GM12878 (cell line): Measurements from ENCODE around the gene SLC6A9. TPM values are rescaled to one million over a fixed set of nuclear protein-coding genes. Genes with fewer than 3 reads are reported as not detected.

Experiments
- ATAC-seq: fragments of 200-7000 bp; cut with Tn5 transposase; 3 replicates; pipeline ENCODE4 v1.9.1; 2020; ENCODE audit warnings: mild to moderate bottlenecking, moderate library complexity
- BruUV-seq: library from RNA; stranded (reverse); fragments of 400-500 nt; replicated peaks from 2 replicates; lab custom pipeline; 2021; lab: Mats Ljungman, UMichigan
- CTCF ChIA-PET: fragments of 300-600 bp; sonication (Branson Sonifier 250); formaldehyde crosslinking; extraction: SDS; loops from one replicate; lab custom pipeline; 2021; ENCODE audit warnings: inconsistent platforms; lab: Yijun Ruan, JAX
- POLR2A ChIA-PET: fragments of 350-600 bp; formaldehyde crosslinking; extraction: SDS; loops from one replicate; lab custom pipeline; 2021; ENCODE audit warnings: inconsistent platforms; lab: Charles Lee
- RAD21 ChIA-PET: fragments of 300-600 bp; sonication (Branson Sonifier 250); formaldehyde crosslinking; loops from one replicate; lab custom pipeline; 2023; ENCODE audit warnings: antibody characterized with exemption; ENCODE audit not compliant: unreplicated experiment; lab: Charles Lee
- SMC1A ChIA-PET: fragments of 300-600 bp; sonication (Branson Sonifier 250); formaldehyde crosslinking; loops from one replicate; lab custom pipeline; 2023; ENCODE audit not compliant: unreplicated experiment, uncharacterized antibody; lab: Charles Lee
- DNase-seq: peaks from one replicate; pipeline ENCODE4 v3.0.0-alpha.2; 2011; ENCODE audit warnings: low read depth, low spot score
- FAIRE-seq: peaks from 3 replicates; lab custom pipeline; 2011; peaks lifted over from hg19 to GRCh38; lab: Jason Lieb, UNC
- H2AFZ ChIP-seq: 2 replicates; pipeline ENCODE4 v1.6.0; 2011; ENCODE audit warnings: low read depth, low read length, control low read depth; ENCODE audit not compliant: control insufficient read depth
- H3K27ac ChIP-seq: 2 replicates; pipeline ENCODE4 v1.5.1; 2011; ENCODE audit warnings: control low read depth; ENCODE audit not compliant: control insufficient read depth, insufficient read depth
- H3K27me3 ChIP-seq, 2 experiments: replicated peaks in 1 of 2; 2 replicates each; pipeline versions ENCODE4 v1.6.0 to v1.6.1; 2011; ENCODE audit warnings: low read length in 1 of 2; ENCODE audit not compliant: control insufficient read depth in 2 of 2, insufficient read depth in 2 of 2
- H3K36me3 ChIP-seq, 2 experiments: 2 replicates each; pipeline ENCODE4 v1.5.1; 2011; ENCODE audit warnings: low read length in 1 of 2; ENCODE audit not compliant: control insufficient read depth in 2 of 2, insufficient read depth in 2 of 2
- H3K4me1 ChIP-seq: 2 replicates; pipeline ENCODE4 v1.6.1; 2011; ENCODE audit warnings: mild to moderate bottlenecking, low read length, moderate library complexity, mixed read lengths; ENCODE audit not compliant: control insufficient read depth, insufficient read depth
- H3K4me2 ChIP-seq: 2 replicates; pipeline ENCODE4 v1.6.0; 2011; ENCODE audit warnings: control low read depth; ENCODE audit not compliant: control insufficient read depth, insufficient read depth
- H3K4me3 ChIP-seq: fragments of 200-600 bp; sonication (generic); 2 replicates; pipeline ENCODE4 v1.5.1; 2016
- H3K79me2 ChIP-seq: 2 replicates; pipeline ENCODE4 v1.6.0; 2011; ENCODE audit warnings: low read length; ENCODE audit not compliant: control insufficient read depth, insufficient read depth
- H3K9ac ChIP-seq: 2 replicates; pipeline ENCODE4 v1.8.0; 2011; ENCODE audit warnings: low read length, control low read depth, mixed read lengths; ENCODE audit not compliant: control insufficient read depth, insufficient read depth
- H3K9me3 ChIP-seq: replicated peaks from 3 replicates; pipeline ENCODE4 v1.5.1; 2011; ENCODE audit warnings: mild to moderate bottlenecking, low read length; ENCODE audit not compliant: control insufficient read depth, insufficient read depth
- H4K20me1 ChIP-seq: 2 replicates; pipeline ENCODE4 v1.6.0; 2011; ENCODE audit not compliant: control insufficient read depth, insufficient read depth
- CBFB ChIP-seq: IDR thresholded peaks from 2 replicates; pipeline ENCODE4 v1.6.1; 2016; ENCODE audit warnings: antibody characterized with exemption, low read depth
- HDGF ChIP-seq: fragments of 450-650 bp; IDR thresholded peaks from 2 replicates; pipeline ENCODE4 v1.6.1; 2016; ENCODE audit warnings: antibody characterized with exemption
- IRF4 ChIP-seq: IDR thresholded peaks from 2 replicates; pipeline ENCODE4 v1.6.1; 2011; ENCODE audit warnings: low read depth, low read length
- JUNB ChIP-seq: IDR thresholded peaks from 2 replicates; pipeline ENCODE4 v1.6.1; 2016; ENCODE audit warnings: antibody characterized with exemption, mild to moderate bottlenecking
- JUND ChIP-seq: IDR thresholded peaks from 2 replicates; pipeline ENCODE4 v1.6.1; 2012; ENCODE audit warnings: low read depth, mild to moderate bottlenecking, low read length, improper control_type of control experiment, moderate library complexity
- KLF5 ChIP-seq: fragments of 450-650 bp; IDR thresholded peaks from 2 replicates; pipeline ENCODE4 v1.6.1; 2014; ENCODE audit warnings: mild to moderate bottlenecking; ENCODE audit not compliant: partially characterized antibody
- NR2C2 ChIP-seq: IDR thresholded peaks from 2 replicates; pipeline ENCODE4 v1.6.1; 2011; ENCODE audit warnings: borderline replicate concordance, low read depth; ENCODE audit not compliant: control insufficient read depth, insufficient read length
- NRF1 ChIP-seq: conservative IDR thresholded peaks from 2 replicates; pipeline ENCODE4 v1.6.1; 2011; ENCODE audit warnings: mild to moderate bottlenecking, low read depth, low read length, improper control_type of control experiment
- PAX8 ChIP-seq: fragments of 450-650 bp; IDR thresholded peaks from 2 replicates; pipeline ENCODE4 v1.6.1; 2017; ENCODE audit warnings: mild to moderate bottlenecking, moderate library complexity
- POLR2AphosphoS2 ChIP-seq: IDR thresholded peaks from 2 replicates; pipeline ENCODE4 v1.6.1; 2011; ENCODE audit warnings: low read depth, mild to moderate bottlenecking, low read length, improper control_type of control experiment, moderate library complexity
- RAD21 ChIP-seq: IDR thresholded peaks from 2 replicates; pipeline ENCODE4 v1.6.1; 2011; ENCODE audit warnings: mild to moderate bottlenecking, low read depth, low read length, moderate library complexity; ENCODE audit not compliant: insufficient read depth
- RBBP5 ChIP-seq: fragments of 200-600 bp; sonication (generic); conservative IDR thresholded peaks from 2 replicates; pipeline ENCODE4 v1.6.1; 2016
- RELA ChIP-seq: fragments of 450-650 bp; IDR thresholded peaks from 2 replicates; pipeline ENCODE4 v1.8.0; 2014; ENCODE audit warnings: borderline replicate concordance; ENCODE audit not compliant: partially characterized antibody
- RUNX3 ChIP-seq: IDR thresholded peaks from 2 replicates; pipeline ENCODE4 v1.6.1; 2012; ENCODE audit warnings: low read length, inconsistent platforms
- TBL1XR1 ChIP-seq: IDR thresholded peaks from 2 replicates; pipeline ENCODE4 v1.6.1; 2012; ENCODE audit warnings: low read depth, low read length, improper control_type of control experiment
- ZNF217 ChIP-seq: fragments of 450-650 bp; IDR thresholded peaks from 2 replicates; pipeline ENCODE4 v1.6.1; 2017; ENCODE audit warnings: antibody characterized with exemption, mild to moderate bottlenecking
- WGBS: methylation state at CpG from one replicate; pipeline ENCODE4 v1.1.6; 2016; ENCODE audit warnings: low lambda C conversion rate; ENCODE audit not compliant: insufficient replicate concordance, insufficient coverage; ENCODE audit errors: missing lambda C conversion rate; 5-methylcytosine and 5-hydroxymethylcytosine counted together
- in situ Hi-C: fragments of 300-500 bp; cut with MboI; formaldehyde crosslinking; loops from 9 replicates; pipeline ENCODE4 v1.14.3; 2018; ENCODE audit warnings: mixed read lengths
- intact Hi-C: fragments of 100-400 bp; cut with micrococcal nuclease; formaldehyde crosslinking; loops from one replicate; pipeline ENCODE4 v1.14.2; 2022; ENCODE audit not compliant: unreplicated experiment
- polyA plus RNA-seq, 11 experiments: library from polyadenylated mRNA; depleted of rRNA in 4 of 11; unstranded in 6 of 11; stranded (reverse) in 5 of 11; fragments of >200 nt; fragmentation: Nextera tagmentation in 4 of 11; fragmentation: Illumina TruSeq in 1 of 11; extraction: Ambion mirVana in 4 of 11; extraction: Trizol in 1 of 11; gene quantifications; 1 replicate in 1 of 11; 2 replicates in 10 of 11; pipeline versions ENCODE4 v1.2.1 to v1.2.3, GENCODE V29; 2011 to 2016; ENCODE audit warnings: inconsistent platforms in 2 of 11, missing spikeins in 2 of 11, low read depth in 1 of 11
- total RNA-seq, 4 experiments: library from RNA; depleted of rRNA in 3 of 4; stranded (reverse); fragments of >200 nt in 3 of 4; fragmentation: Illumina TruSeq in 1 of 4; extraction: Trizol in 1 of 4; gene quantifications; 2 replicates each; pipeline versions ENCODE4 v1.2.1 to v1.2.3, GENCODE V29; 2013 to 2021
- TF ChIP-seq, protein P1 (sequence below): fragments of 450-650 bp; conservative IDR thresholded peaks from 2 replicates; pipeline ENCODE4 v1.6.1; 2017; ENCODE audit warnings: mild to moderate bottlenecking, moderate library complexity
- TF ChIP-seq, protein P2 (sequence below): fragments of 450-650 bp; IDR thresholded peaks from 2 replicates; pipeline ENCODE4 v1.6.1; 2017; ENCODE audit warnings: mild to moderate bottlenecking, moderate library complexity
- TF ChIP-seq, protein P3 (sequence below): fragments of 450-650 bp; IDR thresholded peaks from 2 replicates; pipeline ENCODE4 v1.6.1; 2017; ENCODE audit warnings: low read depth, mild to moderate bottlenecking, moderate library complexity

SLC6A9 gene
- total and polyA plus RNA-seq, 10 of the 15 experiments (the other 5 are each of a cell fraction or from before 2014, with no cell fraction given), result 0.02 to 2.0 (median 0.63) TPM

DNA sequence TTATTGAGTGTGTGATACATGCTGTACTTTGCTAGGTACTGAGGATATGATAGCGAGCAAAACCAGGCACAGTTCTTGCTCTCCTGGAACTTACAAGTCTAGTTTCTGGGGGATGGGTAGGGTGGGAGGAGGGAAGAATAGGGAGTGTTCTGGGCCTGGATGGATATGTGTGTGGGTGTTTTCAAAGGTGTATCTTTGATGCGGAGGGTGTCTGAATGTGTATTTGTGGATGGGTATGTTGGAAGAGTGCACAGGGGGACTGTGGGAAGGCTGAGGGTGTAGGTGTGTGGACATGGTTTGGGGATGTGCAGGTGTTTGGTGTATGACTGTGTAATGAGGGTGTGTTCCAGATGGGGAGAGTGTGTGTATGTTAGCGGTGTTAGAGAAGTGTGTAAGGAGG is 65.9 kb downstream of the SLC6A9 start:
- 51% methylated on average over 3 of the region's 3 CpGs for WGBS
- intact Hi-C loops, result no loop called here
- in situ Hi-C loops, result no loop called here
- H3K4me3 ChIP-seq, result no peak overlapping the region
- CTCF ChIA-PET, result no interaction called here
- ATAC-seq (no peak), DNase-seq (no peak), FAIRE-seq (no peak)
- no peak overlapping the region for H3K9ac ChIP-seq
- no peaks in the 10 kb centered on the region for H3K27me3 ChIP-seq
- H4K20me1 ChIP-seq, result no peaks in the 10 kb centered on the region
- TF ChIP-seq JUND (no peak), RBBP5 (no peak), CBFB (no peak), IRF4 (no peak), KLF5 (no peak), ZNF217 (no peak), JUNB (no peak), PAX8 (no peak), TBL1XR1 (no peak), HDGF (no peak), NR2C2 (no peak), POLR2AphosphoS2 (no peak), NRF1 (no peak), RELA (no peak), RUNX3 (no peak), RAD21 (no peak)
- TF ChIP-seq, protein P1, sequence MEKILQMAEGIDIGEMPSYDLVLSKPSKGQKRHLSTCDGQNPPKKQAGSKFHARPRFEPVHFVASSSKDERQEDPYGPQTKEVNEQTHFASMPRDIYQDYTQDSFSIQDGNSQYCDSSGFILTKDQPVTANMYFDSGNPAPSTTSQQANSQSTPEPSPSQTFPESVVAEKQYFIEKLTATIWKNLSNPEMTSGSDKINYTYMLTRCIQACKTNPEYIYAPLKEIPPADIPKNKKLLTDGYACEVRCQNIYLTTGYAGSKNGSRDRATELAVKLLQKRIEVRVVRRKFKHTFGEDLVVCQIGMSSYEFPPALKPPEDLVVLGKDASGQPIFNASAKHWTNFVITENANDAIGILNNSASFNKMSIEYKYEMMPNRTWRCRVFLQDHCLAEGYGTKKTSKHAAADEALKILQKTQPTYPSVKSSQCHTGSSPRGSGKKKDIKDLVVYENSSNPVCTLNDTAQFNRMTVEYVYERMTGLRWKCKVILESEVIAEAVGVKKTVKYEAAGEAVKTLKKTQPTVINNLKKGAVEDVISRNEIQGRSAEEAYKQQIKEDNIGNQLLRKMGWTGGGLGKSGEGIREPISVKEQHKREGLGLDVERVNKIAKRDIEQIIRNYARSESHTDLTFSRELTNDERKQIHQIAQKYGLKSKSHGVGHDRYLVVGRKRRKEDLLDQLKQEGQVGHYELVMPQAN, result no peak
- TF ChIP-seq, protein P2, sequence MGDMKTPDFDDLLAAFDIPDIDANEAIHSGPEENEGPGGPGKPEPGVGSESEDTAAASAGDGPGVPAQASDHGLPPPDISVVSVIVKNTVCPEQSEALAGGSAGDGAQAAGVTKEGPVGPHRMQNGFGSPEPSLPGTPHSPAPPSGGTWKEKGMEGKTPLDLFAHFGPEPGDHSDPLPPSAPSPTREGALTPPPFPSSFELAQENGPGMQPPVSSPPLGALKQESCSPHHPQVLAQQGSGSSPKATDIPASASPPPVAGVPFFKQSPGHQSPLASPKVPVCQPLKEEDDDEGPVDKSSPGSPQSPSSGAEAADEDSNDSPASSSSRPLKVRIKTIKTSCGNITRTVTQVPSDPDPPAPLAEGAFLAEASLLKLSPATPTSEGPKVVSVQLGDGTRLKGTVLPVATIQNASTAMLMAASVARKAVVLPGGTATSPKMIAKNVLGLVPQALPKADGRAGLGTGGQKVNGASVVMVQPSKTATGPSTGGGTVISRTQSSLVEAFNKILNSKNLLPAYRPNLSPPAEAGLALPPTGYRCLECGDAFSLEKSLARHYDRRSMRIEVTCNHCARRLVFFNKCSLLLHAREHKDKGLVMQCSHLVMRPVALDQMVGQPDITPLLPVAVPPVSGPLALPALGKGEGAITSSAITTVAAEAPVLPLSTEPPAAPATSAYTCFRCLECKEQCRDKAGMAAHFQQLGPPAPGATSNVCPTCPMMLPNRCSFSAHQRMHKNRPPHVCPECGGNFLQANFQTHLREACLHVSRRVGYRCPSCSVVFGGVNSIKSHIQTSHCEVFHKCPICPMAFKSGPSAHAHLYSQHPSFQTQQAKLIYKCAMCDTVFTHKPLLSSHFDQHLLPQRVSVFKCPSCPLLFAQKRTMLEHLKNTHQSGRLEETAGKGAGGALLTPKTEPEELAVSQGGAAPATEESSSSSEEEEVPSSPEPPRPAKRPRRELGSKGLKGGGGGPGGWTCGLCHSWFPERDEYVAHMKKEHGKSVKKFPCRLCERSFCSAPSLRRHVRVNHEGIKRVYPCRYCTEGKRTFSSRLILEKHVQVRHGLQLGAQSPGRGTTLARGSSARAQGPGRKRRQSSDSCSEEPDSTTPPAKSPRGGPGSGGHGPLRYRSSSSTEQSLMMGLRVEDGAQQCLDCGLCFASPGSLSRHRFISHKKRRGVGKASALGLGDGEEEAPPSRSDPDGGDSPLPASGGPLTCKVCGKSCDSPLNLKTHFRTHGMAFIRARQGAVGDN, result no peak
- TF ChIP-seq, protein P3, sequence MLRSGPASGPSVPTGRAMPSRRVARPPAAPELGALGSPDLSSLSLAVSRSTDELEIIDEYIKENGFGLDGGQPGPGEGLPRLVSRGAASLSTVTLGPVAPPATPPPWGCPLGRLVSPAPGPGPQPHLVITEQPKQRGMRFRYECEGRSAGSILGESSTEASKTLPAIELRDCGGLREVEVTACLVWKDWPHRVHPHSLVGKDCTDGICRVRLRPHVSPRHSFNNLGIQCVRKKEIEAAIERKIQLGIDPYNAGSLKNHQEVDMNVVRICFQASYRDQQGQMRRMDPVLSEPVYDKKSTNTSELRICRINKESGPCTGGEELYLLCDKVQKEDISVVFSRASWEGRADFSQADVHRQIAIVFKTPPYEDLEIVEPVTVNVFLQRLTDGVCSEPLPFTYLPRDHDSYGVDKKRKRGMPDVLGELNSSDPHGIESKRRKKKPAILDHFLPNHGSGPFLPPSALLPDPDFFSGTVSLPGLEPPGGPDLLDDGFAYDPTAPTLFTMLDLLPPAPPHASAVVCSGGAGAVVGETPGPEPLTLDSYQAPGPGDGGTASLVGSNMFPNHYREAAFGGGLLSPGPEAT, result no peak
- no peak overlapping the region for H3K27ac ChIP-seq
- H3K4me2 ChIP-seq, result no peak overlapping the region
- H2AFZ ChIP-seq, result no peak overlapping the region
- POLR2A ChIA-PET, result no interaction called here
- no peaks in the 10 kb centered on the region for H3K4me1 ChIP-seq
- peaks cover 4% of the 10 kb centered on the region for H3K79me2 ChIP-seq
- H3K36me3 ChIP-seq, result no peaks in the 10 kb centered on the region; a peak in 1 of 4 replicates
- RAD21 ChIA-PET, result no interaction called here
- no peaks in the 10 kb centered on the region for H3K9me3 ChIP-seq
- no TSS peak for BruUV-seq
- SMC1A ChIA-PET, result no interaction called here
